ENCODE measurements around the gene MMP17. TPM values are rescaled to one million over a fixed set of nuclear protein-coding genes. Genes with fewer than 3 reads are reported as not detected.
A peak's percentile ranks its signal among the peaks of the same experiment; 100 is the strongest.

Gene MMP17
- total RNA-seq, 1 donor = 8.6 TPM

DNA sequence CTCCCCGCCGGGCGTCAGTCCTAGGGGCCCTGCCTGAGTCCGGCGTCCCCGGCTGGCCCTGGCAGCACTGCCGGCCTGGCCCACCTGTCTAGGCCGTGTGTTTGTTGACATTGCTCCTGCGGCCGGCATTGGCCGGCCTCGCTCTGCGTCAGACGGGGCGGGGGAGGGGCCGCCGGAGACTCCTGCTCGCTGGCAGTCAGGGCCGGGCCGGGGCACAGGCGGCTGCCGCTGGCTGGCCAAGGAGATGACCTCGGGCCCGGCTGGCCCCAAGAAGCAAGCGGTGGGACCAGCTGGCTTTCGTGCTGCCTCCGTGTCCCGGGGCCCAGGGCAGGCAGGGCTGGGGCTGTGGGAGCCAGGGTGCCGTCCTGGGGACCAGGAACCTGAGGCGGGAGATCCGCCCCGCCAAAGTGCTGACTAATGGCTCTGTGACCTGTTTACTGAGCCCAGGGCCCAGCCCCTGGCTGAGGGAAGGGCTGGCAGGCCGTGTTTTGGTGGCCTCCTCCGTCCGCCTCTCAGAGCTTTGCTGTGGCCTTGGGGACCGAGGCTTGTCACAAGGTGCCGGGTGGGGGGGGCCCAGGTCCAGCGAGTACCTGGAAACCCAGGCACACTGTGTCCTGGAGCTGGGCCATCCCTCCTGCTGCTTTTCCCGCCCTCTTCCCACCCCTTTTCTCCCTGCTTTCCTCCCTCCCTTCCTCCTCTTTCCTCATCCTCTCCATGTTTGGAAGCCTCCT is 68.1 kb downstream of the MMP17 start:
- peak; percentile 93 for DNase-seq (ENCODE audit: low read depth)
- peak overlapping the region; percentile 73 for H3K4me3 ChIP-seq (ENCODE audit: low read depth, low read length)
- TF ChIP-seq CTCF (IDR thresholded peaks at IDR 0.05; ENCODE audit: insufficient read depth, low read depth, low read length) = no peak

DNA sequence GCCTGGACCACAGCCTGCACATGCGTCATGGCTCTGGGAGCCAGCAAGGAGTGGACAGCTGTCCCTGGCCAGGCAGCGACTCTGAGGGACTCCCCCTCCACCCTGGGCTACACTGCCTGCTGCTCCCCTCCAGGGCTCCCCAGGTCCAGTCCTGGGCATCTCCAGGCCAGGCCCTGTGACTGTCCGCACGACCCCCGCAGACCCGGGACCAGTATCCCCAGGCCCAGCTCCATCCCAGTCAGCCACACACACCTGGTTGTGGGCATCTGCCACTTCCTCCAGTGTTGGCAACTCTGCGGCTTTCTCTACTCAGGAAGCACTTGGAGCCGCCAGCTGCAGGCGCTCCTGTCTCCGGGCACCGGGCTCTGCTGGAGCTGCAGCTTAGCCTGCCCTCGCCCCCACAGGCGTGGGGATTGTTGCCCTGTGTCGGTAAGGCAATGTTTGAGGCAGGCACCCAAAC is 68.6 kb downstream of the MMP17 start:
- peak overlapping the region; percentile 73 for H3K4me3 ChIP-seq (ENCODE audit: low read depth, low read length)
- TF ChIP-seq CTCF (IDR thresholded peaks at IDR 0.05; ENCODE audit: insufficient read depth, low read depth, low read length) = no peak
- no peak for DNase-seq (ENCODE audit: low read depth)

DNA sequence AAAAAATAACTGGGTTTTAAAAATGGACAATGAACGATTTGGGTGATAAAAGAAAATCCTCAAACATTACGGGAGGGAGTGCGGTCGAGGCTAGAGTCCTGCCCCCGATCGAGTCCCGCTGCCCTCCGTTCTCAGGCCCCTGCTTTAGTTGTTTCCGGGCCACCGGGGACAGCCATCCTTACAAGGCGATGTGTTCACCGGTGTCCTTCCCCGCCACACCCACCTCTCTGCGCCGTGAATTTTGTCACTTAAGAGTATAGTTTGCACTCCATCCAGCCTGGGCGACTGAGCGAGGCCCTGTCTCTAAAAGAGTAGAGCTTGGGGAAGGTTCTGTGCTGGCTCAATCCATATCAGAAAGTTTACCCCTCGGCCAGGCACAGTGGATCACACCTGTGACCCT is 69.1 kb downstream of the MMP17 start:
- no peak for DNase-seq (ENCODE audit: low read depth)
- TF ChIP-seq CTCF (IDR thresholded peaks at IDR 0.05; ENCODE audit: insufficient read depth, low read depth, low read length) = no peak

GRCh38 chr12:131897875-131898274 is 69.7 kb downstream of the MMP17 start:
- no peak for TF ChIP-seq CTCF (IDR thresholded peaks at IDR 0.05; ENCODE audit: insufficient read depth, low read depth, low read length)
- DNase-seq (ENCODE audit: low read depth) = no peak
- no peak overlapping the region for H3K4me3 ChIP-seq (ENCODE audit: low read depth, low read length)

More for the DNA sequence above, 69.1 kb downstream of the MMP17 start:
- no peak overlapping the region for H3K4me3 ChIP-seq (ENCODE audit: low read depth, low read length)

- DNase-seq (ENCODE audit: low read depth) = no peak
- TF ChIP-seq CTCF (IDR thresholded peaks at IDR 0.05; ENCODE audit: insufficient read depth, low read depth, low read length) = no peak
- no peak overlapping the region for H3K4me3 ChIP-seq (ENCODE audit: low read depth, low read length)
Observed at GRCh38 chr12:131900397-131900796, 72.2 kb downstream of the MMP17 start.

Small RNAs within 50 kb of the gene (small RNA-seq; reads per million reads assigned to genes)
- gene RNA5SP378 (not detected), gene RNU6-1017P (not detected)

Other genes with a start within 250 kb of the MMP17 start
- 25.8 and 28.5 TPM in 2 replicates for gene SFSWAP, start 117.3 kb upstream of the MMP17 start, total RNA-seq
- gene ULK1, start 66.2 kb downstream of the MMP17 start, total RNA-seq = 9.3 and 11.7 TPM in 2 replicates
- gene PUS1, start 100.9 kb downstream of the MMP17 start, total RNA-seq = 10.0 and 13.0 TPM in 2 replicates
- gene EP400, start 121.5 kb downstream of the MMP17 start, total RNA-seq = 13.0 and 13.2 TPM in 2 replicates